OCI-M1 (cell line): ENCODE measurements around the gene GRM5.
"Not testable (repeated sequence)": the region's sequence is repeated elsewhere in the genome, so short reads cannot be mapped to it uniquely, and the experiment has no call there.

Experiments used
- DNase-seq: peaks from one replicate; lab custom pipeline; 2025; lab: John Stamatoyannopoulos, UW

GRM5 gene

DNA sequence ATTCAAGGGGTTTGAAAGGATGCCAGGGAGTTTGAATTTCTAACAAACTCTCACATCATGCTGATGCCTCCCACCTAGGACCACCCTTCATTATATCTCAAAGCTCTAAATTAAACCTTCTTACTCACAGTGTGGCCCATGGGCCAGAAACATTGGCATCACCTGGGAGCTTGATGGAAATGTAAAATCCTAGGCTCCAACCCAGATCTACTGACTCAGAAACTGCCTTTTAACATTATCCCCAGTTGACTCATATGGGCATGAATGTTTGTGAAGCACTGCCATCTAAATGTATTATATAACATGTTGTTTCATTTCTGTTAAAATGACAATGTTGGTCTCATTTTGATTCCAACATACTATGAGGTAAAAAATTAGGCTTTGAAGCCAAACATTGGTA, 90.3 kb downstream of the GRM5 start:
- DNase-seq = not testable (repeated sequence)

DNA sequence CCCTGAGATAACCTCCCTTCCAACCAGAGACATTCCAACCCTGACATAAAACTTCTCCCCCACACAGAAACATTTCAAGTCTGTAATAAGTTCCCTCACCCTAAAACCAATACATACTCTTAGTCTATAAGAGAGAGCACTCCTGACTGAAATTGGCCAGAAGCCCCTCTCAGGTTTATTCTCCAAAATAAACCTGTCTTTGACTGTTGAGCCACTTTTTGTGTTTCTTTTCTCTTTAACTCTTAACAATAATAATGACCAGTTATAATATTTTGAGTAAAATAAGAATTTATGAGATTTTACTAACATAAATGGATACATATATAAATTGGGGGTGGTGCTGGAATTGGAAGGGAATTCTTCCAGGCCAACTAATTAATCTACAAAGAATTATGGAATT, 93.6 kb downstream of the GRM5 start:
- DNase-seq = no peak

DNA sequence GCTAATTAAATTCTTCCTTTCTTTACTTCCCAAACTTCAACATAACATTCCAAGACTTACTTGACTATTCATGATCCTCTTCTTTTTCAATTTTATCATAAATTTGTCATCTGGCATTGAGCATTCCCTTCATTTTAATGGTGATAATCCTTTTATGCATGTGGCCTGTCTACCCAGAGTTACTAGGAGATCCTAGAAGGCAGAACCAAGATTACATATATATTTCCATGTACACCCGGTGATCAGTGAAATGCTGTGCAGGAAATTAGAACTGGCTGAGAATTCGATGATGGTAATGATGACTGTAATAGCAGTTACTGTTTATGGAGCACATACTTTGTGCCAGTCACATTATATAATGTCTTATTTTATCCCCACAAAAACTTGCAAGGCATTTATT, 104.2 kb downstream of the GRM5 start:
- DNase-seq = not testable (repeated sequence)

DNA sequence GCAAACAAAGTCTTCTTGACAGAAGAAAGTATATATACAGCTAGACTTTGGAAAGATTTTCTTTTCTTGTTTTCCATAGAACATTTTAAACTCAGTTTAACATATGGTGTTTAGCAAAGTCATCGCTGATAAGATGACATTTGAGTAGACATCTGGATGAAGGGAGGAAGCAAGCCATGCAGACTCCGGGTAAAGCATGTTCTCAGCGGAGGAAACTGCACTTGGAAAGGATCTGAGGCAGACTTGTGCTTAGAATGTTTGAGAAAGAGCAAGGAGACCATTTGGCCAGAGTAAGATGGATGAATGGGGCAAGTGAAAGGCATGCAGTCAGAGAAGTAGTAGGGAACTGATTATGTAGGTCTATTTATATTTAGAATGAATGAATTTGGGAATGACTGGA, 105.9 kb downstream of the GRM5 start:
- not testable (repeated sequence) for DNase-seq

DNA sequence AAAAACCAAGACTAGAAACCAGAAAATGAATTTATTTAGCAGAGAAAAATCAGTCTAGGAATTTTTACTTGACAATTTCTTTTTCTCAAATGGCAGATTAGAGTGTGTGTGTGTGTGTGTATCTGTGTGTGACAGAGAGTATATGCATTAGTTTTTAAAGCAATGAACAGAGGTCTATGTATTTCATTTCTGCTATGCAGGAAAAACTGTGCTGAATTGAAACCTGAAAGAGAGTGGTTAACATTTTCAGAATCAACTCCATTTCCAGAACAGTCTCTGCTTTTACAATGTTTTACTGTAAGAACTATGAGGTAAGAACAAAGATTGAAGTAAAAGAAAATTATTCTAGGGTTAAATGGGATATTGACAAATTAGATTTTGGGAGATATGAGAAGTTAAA, 114.8 kb downstream of the GRM5 start:
- no peak for DNase-seq

DNA sequence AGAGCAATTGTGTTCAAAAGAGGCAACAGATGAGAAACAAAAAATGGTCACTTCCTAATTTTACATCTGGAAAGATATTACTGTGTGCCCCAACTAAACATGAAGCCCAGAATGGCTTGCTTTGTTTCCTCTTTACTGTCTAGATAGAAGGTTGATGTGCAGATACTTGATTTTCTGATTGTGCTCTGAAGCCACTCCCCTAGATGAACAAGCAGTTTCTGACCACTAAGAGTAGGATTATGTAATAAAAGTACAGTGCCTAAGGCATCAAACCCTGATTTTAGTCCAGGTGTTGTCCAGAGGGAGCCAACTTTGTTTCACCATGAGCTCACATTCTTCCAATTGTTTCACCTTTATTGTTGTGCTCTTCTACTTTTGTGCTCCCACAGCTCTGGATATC, 116.9 kb downstream of the GRM5 start:
- DNase-seq = peak; percentile 46

DNA sequence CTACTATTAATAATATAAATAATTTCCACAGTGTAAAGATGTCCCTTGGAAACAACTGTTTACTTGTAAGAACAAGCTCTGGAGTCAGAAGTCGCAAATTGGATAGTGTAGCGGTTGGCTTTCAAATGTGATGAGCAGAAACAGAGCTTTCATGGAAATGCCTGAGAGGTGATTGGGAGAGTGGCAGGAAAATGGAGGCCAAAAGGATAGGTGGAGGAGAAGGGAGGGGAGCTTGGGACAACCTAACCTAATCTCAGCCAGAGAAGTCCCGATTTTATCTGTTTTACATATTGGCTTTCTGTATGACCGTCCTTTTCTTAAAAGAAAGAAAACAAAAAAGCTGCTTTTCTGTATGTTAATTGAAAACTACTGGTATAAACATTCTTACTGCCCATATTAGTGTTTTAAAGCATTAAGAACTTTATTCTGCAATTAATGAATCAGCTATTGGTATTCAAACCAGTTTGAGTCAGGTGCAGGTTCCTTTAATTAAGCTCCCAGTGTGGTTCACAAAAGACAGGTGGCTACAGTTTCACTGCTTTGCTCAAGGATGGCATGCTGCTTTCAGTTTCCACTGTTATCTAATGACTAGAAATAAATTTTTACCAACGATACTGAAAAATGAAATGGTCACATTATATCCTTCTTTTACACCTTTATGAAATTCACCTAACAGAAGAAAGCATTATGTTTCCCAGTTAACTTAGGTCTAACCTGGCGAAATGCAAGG, 117.8 kb downstream of the GRM5 start:
- DNase-seq = not testable (repeated sequence)

DNA sequence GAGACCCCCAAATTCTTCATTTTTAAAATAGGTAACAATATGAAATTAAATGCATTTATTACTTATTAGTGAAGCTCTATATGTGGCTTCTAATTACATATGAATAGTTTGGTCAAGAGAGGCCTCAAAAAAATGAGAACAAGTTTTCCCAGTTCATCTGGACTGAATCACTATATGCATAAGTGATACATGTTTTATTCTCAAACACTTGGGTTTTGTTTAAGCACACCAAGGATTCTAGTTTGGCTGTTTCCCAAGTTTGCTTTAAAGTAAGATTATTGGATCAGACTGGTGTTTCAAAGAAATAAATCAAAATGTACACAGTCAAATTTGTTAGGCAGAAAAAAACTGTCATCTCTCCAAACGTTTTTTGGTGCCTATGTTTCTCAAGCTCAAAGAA, 136.1 kb downstream of the GRM5 start:
- not testable (repeated sequence) for DNase-seq

DNA sequence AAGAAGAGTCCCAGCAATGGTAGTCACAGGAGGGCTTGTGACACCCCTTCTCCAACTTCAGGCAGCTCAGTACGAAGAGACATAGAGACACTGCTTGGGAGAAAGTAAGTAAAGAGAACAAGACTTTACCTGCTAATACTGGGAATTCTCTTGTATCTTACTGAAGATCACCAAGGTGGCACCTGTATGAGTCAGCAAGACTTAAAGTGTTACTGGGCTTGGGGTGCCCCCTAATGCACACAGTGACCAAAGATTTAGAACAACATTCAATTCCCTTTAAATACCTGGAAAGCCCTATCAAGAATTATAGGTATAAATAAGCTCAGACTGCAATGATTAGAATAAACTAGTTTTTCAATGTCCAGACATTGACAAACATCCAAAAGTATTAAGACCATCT, 148.7 kb downstream of the GRM5 start:
- DNase-seq = not testable (repeated sequence)

DNA sequence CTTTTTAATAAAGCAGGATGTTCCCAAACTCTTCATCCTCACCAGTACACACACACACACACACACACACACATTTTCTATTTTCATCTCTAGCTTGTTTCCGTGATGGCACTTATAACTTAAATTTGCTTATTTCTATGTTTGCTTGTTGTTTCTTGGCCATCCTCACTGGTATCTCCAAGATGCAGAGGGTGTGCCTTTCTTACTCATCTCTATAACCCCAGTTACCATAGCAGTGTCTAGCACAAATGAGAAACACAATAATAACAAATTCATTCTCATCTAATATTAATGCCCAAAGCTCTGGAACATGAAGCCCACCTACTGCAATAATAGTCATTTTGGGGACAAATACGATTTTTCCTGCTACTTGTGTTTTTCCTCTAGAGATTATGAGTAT, 156.3 kb downstream of the GRM5 start:
- DNase-seq = no peak

DNA sequence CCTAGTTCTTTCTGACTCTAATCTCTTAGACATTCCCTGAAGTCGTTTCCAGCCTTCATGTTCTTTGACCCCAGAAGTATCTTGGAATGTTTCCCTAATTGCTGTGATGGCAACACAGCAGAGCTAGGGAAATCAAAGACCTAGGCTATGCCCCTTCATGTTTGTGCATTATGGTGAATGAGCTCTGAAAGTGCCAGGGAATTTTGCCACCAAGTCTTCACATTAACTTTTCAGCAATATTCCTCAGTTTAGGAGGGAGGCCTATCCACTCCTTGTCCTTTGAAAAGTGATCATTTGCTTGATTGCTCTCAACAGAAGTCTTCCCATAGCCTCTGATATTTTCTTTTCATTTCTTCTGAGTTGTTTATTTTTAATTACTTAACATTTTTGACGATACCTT, 164.3 kb downstream of the GRM5 start:
- DNase-seq = not testable (repeated sequence)

DNA sequence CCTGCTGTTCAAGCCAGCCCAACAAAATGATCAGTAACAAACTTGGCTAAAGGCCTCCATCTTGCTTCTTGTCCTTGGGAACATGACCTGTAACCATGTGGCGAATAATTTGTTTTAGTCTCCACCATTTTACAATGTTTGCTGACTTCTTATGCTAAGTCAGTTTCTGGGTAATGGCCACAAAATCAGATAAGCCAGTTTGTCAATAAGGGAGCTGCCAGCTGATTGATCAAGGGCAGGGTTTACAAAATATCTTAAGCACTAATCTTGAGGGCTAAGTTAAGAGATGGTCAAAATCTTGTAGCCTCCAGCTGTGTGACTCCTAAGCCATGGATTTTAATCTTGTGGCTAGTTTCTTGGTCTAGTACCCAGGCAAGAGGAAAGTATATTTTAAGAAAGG, 176.9 kb downstream of the GRM5 start:
- DNase-seq = not testable (repeated sequence)

DNA sequence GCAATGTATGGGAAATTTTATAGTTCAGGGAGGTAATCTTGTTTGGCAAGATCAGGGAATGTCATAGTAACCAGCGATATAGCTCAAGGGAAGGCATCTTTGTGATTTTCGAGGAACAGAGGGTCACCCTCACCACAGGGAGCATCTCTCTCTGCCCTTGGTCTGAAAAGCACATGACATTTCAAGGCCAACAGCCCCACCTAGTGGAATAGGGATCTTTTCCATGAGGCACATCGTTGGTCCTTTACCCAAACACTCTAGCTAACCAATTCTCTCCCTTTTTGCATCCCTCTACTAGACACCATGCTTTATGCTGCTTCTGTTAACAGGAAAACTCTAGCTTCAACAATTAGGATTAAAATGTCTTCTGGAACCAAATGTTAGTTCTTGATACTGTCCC, 179.0 kb downstream of the GRM5 start:
- peak; percentile 96 for DNase-seq

DNA sequence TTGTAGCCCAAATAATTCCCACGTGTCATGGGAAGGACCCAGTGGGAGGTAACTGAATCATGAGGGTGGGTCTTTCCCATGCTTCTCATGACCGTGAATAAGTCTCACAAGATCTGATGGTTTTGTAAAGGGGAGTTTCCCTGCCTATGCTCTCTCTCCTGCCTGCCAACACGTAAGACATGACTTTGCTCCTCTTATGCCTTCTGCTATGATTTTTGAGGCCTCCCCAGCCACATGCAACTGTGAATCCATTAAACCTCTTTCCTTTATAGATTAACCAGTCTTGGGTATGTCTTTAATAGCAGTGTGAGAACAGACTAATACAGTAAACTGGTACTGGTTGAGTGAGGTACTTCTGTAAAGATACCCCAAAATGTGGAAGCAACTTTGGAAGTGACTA, 183.0 kb downstream of the GRM5 start:
- not testable (repeated sequence) for DNase-seq

DNA sequence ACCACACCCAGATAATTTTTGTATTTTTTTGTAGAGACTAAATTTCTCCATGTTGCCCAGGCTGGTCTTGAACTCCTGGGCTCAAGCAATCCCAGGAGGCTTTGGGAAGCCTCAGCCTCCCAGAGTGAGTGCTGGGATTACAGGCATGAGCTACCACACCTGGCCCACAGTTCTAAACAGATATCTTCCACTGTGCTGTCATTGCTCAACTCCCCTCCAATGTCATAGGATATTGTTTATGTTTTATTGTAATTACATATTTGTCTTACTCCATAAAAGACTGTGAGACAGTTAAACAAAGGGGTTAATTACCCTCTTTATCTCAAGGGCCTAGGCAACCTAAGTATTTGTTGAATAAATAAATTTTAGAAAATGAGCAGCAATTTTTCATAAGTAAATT, 204.2 kb downstream of the GRM5 start:
- DNase-seq = no peak

DNA sequence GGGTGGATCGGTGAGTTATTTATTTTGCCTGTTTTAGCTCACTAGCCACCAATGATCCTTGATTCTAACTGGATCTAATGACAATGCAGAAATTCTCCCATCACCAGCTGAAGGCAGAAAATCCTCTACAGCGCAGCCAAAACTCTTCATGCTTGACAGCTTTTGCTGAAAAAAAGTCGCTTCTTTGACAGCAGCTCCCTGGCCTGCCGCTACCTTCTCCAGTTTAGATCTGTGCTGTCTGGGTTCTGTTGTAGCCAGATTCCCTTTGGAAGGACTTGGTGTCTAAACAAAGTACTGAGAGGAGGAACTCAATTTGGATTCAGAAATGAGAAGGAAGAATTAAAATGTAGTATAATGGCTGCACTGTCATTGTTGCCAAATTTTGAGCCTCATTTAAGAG, 205.4 kb downstream of the GRM5 start:
- not testable (repeated sequence) for DNase-seq

DNA sequence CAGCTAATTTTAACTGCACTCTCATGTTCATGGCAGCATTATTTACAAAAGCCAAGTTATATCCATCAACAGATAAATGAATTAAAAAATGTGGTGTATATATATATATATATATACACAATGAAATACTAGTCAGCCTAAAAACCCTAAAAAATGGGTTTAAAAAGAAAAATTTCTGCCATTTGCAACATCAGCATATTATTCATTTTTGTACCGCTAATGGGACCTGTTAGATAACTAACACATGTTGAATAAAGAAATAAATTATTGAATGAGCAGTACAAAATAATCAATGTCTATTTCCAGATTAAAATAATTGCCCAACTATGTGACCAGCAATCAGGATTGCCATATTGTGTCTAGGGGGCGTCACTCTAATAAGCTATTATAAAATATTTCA, 211.8 kb downstream of the GRM5 start:
- not testable (repeated sequence) for DNase-seq

DNA sequence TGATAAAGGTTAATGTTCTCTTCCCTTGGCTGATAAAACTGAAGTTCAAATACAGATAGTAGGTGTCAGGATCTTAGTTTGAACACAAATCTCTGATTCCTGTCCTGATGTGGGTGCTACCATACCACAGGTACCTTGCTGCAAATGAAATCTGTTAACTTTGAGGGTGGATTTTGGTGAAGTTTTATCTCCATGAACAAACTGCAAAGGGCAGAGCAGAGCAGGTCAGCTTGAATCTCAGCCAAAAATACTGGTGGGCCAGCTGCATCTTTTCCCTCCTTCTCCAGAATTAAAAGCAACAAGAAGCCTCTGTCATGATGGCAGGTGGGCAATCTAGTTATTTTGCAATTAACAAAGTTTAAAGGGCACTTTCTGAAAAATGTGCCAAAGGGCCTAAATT, 214.2 kb downstream of the GRM5 start:
- not testable (repeated sequence) for DNase-seq

DNA sequence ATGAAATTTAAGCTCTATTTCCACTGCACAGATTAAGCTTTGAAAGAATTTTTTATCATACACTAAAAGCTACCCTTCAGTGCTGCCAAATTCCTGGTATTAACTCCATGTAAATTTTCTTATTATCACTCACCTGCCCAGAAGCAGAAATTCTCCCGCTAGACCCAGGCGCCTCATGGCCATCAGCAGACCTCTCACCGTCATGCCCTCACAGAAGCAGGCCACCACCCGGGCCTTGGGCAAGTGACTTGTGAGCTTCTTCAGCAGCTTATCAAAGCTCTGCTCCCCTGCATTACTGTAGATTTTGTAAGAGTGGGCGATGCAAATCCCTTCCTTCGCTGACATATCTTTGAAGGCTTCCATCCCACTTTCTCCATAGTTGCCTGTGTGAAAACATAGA, 216.0 kb downstream of the GRM5 start:
- DNase-seq = not testable (repeated sequence)

DNA sequence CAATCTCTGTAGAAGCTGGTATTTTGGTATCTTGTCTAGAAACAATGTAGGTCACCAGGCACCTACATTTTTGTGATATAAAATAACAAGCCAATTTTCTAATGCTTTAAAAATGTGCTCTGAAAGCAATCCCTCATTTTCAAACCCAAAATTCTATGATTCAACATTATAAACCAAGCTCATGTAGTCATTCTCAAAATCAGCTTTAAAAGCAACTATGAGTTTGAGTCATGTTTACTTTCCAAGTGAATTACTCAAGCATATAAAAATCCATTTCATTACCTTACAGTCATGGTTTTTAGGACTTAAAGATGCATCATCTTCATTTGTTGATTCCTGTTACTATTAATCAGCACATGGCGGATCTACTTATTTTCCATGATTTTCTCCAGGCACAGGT, 216.4 kb downstream of the GRM5 start:
- no peak for DNase-seq

DNA sequence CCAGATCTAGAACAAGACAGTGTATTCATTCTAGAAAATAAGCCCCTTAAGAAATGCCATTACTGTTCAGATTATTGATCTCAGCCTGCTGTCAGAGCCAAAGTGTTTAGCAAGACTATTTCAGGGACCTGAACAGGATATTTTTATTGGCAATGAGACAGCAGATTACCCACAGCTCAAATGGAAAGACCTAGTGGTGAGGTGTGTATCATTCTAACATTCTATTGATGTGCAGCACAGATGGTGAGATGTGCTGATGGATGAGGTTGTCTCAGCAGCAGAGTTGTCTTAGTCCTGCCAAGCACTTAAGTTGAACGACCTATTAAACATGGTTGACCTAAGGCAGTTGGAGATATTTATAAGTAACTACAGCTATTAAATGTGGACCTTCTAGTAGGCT, 219.5 kb downstream of the GRM5 start:
- not testable (repeated sequence) for DNase-seq

DNA sequence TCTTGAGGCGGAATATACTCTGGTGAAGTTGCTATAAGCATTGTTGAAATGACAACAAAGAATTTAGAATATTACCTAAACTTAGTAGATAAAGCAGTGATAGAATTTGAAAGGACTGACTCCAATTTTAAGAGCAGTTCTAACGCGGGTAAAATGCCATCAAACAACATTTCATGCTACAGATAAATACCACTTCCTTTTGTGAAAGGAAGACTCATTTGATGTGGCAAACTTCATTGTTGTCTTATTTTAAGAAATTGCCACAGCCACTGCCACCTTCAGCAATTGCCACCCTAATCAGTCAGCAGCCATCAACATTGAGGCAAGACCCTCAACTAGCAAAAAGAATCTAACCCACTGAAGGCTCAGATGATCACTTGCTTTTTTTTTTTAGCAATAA, 220.8 kb downstream of the GRM5 start:
- DNase-seq = not testable (repeated sequence)

DNA sequence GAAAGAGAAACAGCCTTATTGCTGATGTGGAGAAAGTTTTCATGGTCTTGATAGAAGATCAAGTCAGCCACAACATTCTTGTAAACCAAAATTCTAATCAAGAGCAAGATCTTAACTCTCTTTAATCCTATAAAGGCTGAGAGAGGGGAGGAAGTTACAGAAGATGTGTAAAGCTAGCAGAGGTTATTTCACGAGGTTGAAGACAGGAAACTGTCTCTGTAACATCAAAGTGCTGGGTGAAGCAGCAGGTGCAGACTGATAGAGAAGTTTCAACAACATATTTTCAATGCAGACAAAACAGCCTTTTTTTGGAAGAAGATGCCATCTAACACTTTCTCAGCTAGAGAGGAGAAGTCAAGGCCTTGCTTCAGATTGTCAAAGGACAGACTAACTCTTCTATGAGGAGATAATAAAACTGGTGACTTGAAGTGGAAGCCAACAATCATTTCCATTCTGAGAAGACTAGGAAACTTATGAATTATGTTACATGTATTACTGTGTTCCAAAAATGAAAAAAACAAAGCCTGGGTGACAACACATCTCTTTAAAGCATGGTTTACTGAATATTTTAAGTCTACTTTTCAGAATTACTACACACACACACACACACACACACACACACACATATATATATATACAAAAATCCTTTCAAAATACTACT, 221.9 kb downstream of the GRM5 start:
- DNase-seq = not testable (repeated sequence)

DNA sequence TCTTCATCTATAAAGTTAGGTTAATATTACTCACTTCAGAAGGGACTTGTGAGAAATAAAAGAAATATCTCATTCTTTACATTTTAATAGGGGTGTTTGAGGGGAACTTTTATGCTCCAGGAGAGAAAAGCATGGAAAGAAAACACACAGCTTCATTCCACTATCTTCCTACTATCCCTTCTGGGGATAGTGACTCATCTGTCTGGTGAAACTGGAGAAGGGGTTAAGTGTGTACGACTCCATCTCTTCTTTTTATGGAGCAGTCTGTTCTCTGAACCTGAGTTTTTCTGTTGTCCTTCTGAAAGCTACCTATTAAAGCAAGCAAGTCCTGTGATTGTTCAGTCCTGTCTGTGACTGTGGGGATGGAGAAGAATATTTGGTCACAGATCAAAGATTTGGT, 227.6 kb downstream of the GRM5 start:
- DNase-seq = not testable (repeated sequence)
